ENCODE results near the gene GDPD2.
A peak's percentile ranks its signal among the peaks of the same experiment; 100 is the strongest.

The GDPD2 gene

DNA sequence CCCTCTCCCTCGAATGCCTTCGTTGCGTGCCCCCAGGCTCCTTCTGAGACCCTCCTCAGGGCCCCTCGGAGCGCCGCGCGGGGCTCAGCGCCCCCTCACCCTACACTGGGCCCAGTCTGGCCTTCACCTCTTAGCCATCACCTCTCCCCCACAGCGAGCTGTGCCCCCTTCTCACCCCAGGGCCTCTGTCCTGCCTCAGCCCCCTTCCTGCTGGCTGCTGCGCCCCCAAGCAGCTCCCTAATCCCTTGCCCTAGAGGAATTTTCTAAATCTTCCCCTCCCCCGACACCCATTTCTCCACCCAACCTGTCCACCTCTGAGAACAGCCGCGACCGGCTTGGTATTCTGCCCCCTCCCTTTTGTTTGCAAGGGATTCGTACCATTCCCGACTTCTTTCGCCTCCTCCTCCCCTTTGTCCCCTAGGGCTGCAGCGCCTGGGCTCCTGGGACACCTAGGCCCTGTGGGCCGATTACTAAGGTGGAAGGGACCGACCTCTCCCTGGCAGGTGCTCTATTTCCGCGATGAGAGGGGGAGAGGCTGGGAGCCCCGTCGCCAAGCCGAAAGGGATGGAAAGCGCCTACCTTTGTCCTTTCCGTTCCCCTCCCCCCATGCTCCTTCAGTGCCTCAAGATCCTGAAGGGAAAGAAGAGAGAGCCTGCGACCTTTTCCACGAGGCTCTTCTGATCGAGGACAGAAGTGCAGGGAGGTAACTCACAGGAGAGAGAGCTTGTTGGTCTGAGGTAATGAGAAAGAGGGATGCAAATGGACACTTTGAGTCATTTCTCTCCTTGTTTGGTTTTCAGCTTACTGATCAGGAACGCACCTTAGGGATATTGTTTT lies 32.5 kb downstream of the GDPD2 start:
- no peaks in the 10 kb centered on the region for H3K9me3 ChIP-seq (ENCODE audit: control extremely low read depth in 1 of 5, control insufficient read depth in 4 of 5, insufficient read depth in 2 of 5, low read depth in 1 of 5, low read length in 4 of 5)
- peak overlapping the region; percentile 54 to 85 (median 57) for H3K4me3 ChIP-seq (ENCODE audit: control insufficient read depth in 1 of 7, extremely low read depth in 1 of 7, insufficient read depth in 4 of 7, low read depth in 2 of 7, low read length in 6 of 7)
- 26% methylated on average over 26 of the region's 32 CpGs for whole genome bisulfite sequencing (ENCODE audit: insufficient coverage)
- ChIA-PET POLR2A (no interaction called here), CTCF (interaction anchor here (1.2 to 3.0 kb wide), 4 partner anchors 20 to 98 kb away, joined by 3 to 9 read pairs (median 6); no protein-coding TSS in a partner anchor)
- peaks cover 7 to 26% (median 15%) of the 10 kb centered on the region in 4 experiments for H3K4me1 ChIP-seq (ENCODE audit: control extremely low read depth in 1 of 4, control insufficient read depth in 4 of 4, insufficient read depth in 4 of 4, low read length in 3 of 4)
- H3K27me3 ChIP-seq (replicated peaks in 2 of 5; ENCODE audit: control insufficient read depth in 4 of 5, insufficient read depth in 5 of 5, low read length in 4 of 5) = peaks cover 0 to 3% (median 0%) of the 10 kb centered on the region in 5 experiments
- peak overlapping the region in 1 of 2 experiments; percentile 5 for H3K27ac ChIP-seq (ENCODE audit: insufficient read depth in 1 of 2, low read depth in 1 of 2, low read length in 2 of 2, poor library complexity in 1 of 2, severe bottlenecking in 2 of 2)
- H3K36me3 ChIP-seq (ENCODE audit: control insufficient read depth in 4 of 4, insufficient read depth in 4 of 4, low read length in 3 of 4) = peaks cover 0 to 3% (median under 1%) of the 10 kb centered on the region in 4 experiments
- no peak for DNase-seq

DNA sequence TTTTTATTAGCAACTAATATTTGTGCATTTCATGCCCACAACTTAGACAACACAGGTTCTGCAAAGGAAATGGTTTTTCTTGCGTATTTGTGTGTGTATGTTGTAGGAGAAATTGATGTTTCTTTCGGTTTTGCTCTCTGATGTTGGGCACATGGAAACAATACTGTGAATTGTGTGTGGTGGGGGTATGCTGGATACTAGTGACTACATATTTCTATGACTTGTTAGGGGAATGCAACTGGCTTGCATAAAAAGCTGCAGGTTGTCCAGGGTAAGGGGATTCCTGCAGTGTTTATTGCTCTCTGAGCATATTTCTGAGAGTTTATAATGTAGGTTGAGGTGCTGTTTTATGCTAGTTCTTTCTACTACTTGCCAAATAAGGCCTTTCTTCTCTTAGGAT lies 33.1 kb downstream of the GDPD2 start:
- CTCF ChIA-PET = interaction anchor here (1.9 to 3.0 kb wide), 2 partner anchors 21 to 97 kb away, joined by 8 to 9 read pairs; no protein-coding TSS in a partner anchor
- WGBS (ENCODE audit: insufficient coverage) = no CpG with 5 or more reads among the region's 2 CpGs
- Histone ChIP-seq H3K27ac (ENCODE audit: insufficient read depth in 1 of 2, low read depth in 1 of 2, low read length in 2 of 2, poor library complexity in 1 of 2, severe bottlenecking in 2 of 2) (no peak overlapping the region), H3K4me3 (ENCODE audit: control insufficient read depth in 1 of 7, extremely low read depth in 1 of 7, insufficient read depth in 4 of 7, low read depth in 2 of 7, low read length in 6 of 7) (peak overlapping the region in 3 of 7 experiments; percentile 32 to 85 (median 56)), H3K9me3 (ENCODE audit: control extremely low read depth in 1 of 5, control insufficient read depth in 4 of 5, insufficient read depth in 2 of 5, low read depth in 1 of 5, low read length in 4 of 5) (no peaks in the 10 kb centered on the region), H3K4me1 (ENCODE audit: control extremely low read depth in 1 of 4, control insufficient read depth in 4 of 4, insufficient read depth in 4 of 4, low read length in 3 of 4) (peaks cover 7 to 26% (median 15%) of the 10 kb centered on the region in 4 experiments), H3K27me3 (replicated peaks in 2 of 5; ENCODE audit: control insufficient read depth in 4 of 5, insufficient read depth in 5 of 5, low read length in 4 of 5) (peaks cover 0 to 3% (median 0%) of the 10 kb centered on the region in 5 experiments), H3K36me3 (ENCODE audit: control insufficient read depth in 4 of 4, insufficient read depth in 4 of 4, low read length in 3 of 4) (peaks cover 0 to 6% (median 2%) of the 10 kb centered on the region in 4 experiments)
- peak in 2 of 3 donors; percentile 34 to 40 for DNase-seq
- POLR2A ChIA-PET = no interaction called here

DNA sequence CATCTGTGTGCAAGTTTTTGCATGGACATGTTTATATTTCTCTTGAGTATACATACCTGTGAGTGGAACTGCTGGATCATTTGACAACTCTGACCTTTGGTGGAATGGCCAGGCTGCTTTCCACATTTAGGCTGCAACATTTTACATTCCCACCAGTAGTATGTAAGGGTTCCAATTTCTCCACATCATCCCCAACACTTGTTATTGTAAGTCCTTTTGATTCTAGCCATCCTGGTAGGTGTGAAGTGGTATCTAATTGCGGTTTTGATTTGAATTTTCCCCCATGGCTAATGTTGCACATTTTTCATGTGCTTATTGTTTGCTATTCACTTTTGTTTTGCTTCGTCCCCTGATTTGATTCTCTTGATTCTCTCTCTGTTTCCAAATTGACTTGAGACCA lies 37.9 kb downstream of the GDPD2 start:
- no peak overlapping the region for H3K4me3 ChIP-seq (ENCODE audit: control insufficient read depth in 1 of 7, extremely low read depth in 1 of 7, insufficient read depth in 4 of 7, low read depth in 2 of 7, low read length in 6 of 7)
- WGBS (ENCODE audit: insufficient coverage) = 55% methylated on average over 1 of the region's 2 CpGs

DNA sequence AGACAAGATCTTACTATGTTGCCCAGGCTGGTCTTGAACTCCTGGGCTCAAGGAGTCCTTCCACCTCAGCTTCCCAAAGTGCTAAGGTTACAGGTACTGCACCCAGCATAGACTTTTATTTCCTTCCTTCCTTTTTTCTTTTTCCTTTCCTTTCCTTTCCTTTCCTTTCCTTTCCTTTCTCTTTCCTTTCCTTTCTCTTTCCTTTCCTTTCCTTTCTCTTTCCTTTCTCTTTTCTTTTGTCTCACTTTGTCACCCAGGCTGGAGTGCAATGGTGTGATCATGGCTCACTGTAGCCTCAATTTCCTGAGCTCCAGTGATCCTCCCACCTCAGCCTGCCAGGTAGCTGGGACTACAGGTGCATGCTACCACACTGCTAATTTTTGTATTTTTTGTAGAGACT lies 40.9 kb downstream of the GDPD2 start:
- Histone ChIP-seq H3K36me3 (ENCODE audit: control insufficient read depth in 4 of 4, insufficient read depth in 4 of 4, low read length in 3 of 4) (peaks cover 0 to 6% (median 2%) of the 10 kb centered on the region in 4 experiments), H3K9me3 (ENCODE audit: control extremely low read depth in 1 of 5, control insufficient read depth in 4 of 5, insufficient read depth in 2 of 5, low read depth in 1 of 5, low read length in 4 of 5) (no peaks in the 10 kb centered on the region), H3K27me3 (replicated peaks in 2 of 5; ENCODE audit: control insufficient read depth in 4 of 5, insufficient read depth in 5 of 5, low read length in 4 of 5) (no peaks in the 10 kb centered on the region), H3K4me1 (ENCODE audit: control extremely low read depth in 1 of 4, control insufficient read depth in 4 of 4, insufficient read depth in 4 of 4, low read length in 3 of 4) (no peaks in the 10 kb centered on the region), H3K27ac (ENCODE audit: insufficient read depth in 1 of 2, low read depth in 1 of 2, low read length in 2 of 2, poor library complexity in 1 of 2, severe bottlenecking in 2 of 2) (no peak overlapping the region), H3K4me3 (ENCODE audit: control insufficient read depth in 1 of 7, extremely low read depth in 1 of 7, insufficient read depth in 4 of 7, low read depth in 2 of 7, low read length in 6 of 7) (no peak overlapping the region)
- POLR2A ChIA-PET = no interaction called here
- DNase-seq = no peak
- CTCF ChIA-PET = no interaction called here

More for the DNA sequence above, 37.9 kb downstream of the GDPD2 start:
- ChIA-PET CTCF (interaction anchor here (0.7 kb wide), 1 partner anchor 20 kb away, joined by 3 read pairs; no protein-coding TSS in a partner anchor), POLR2A (no interaction called here)
- Histone ChIP-seq H3K27me3 (replicated peaks in 2 of 5; ENCODE audit: control insufficient read depth in 4 of 5, insufficient read depth in 5 of 5, low read length in 4 of 5) (no peaks in the 10 kb centered on the region), H3K27ac (ENCODE audit: insufficient read depth in 1 of 2, low read depth in 1 of 2, low read length in 2 of 2, poor library complexity in 1 of 2, severe bottlenecking in 2 of 2) (no peak overlapping the region), H3K36me3 (ENCODE audit: control insufficient read depth in 4 of 4, insufficient read depth in 4 of 4, low read length in 3 of 4) (peaks cover 0 to 6% (median 2%) of the 10 kb centered on the region in 4 experiments), H3K9me3 (ENCODE audit: control extremely low read depth in 1 of 5, control insufficient read depth in 4 of 5, insufficient read depth in 2 of 5, low read depth in 1 of 5, low read length in 4 of 5) (no peaks in the 10 kb centered on the region), H3K4me1 (ENCODE audit: control extremely low read depth in 1 of 4, control insufficient read depth in 4 of 4, insufficient read depth in 4 of 4, low read length in 3 of 4) (peaks cover 0 to 9% (median 4%) of the 10 kb centered on the region in 4 experiments)
- DNase-seq = no peak

GRCh38 chrX:70466968-70467367 lies 43.9 kb downstream of the GDPD2 start:
- Histone ChIP-seq H3K4me1 (ENCODE audit: control extremely low read depth in 1 of 4, control insufficient read depth in 4 of 4, insufficient read depth in 4 of 4, low read length in 3 of 4) (peaks cover 0 to 11% (median 1%) of the 10 kb centered on the region in 4 experiments), H3K27me3 (replicated peaks in 2 of 5; ENCODE audit: control insufficient read depth in 4 of 5, insufficient read depth in 5 of 5, low read length in 4 of 5) (no peaks in the 10 kb centered on the region), H3K9me3 (ENCODE audit: control extremely low read depth in 1 of 5, control insufficient read depth in 4 of 5, insufficient read depth in 2 of 5, low read depth in 1 of 5, low read length in 4 of 5) (no peaks in the 10 kb centered on the region), H3K27ac (ENCODE audit: insufficient read depth in 1 of 2, low read depth in 1 of 2, low read length in 2 of 2, poor library complexity in 1 of 2, severe bottlenecking in 2 of 2) (no peak overlapping the region), H3K4me3 (ENCODE audit: control insufficient read depth in 1 of 7, extremely low read depth in 1 of 7, insufficient read depth in 4 of 7, low read depth in 2 of 7, low read length in 6 of 7) (no peak overlapping the region), H3K36me3 (ENCODE audit: control insufficient read depth in 4 of 4, insufficient read depth in 4 of 4, low read length in 3 of 4) (no peaks in the 10 kb centered on the region)
- ChIA-PET POLR2A (no interaction called here), CTCF (no interaction called here)
- no peak for DNase-seq

DNA sequence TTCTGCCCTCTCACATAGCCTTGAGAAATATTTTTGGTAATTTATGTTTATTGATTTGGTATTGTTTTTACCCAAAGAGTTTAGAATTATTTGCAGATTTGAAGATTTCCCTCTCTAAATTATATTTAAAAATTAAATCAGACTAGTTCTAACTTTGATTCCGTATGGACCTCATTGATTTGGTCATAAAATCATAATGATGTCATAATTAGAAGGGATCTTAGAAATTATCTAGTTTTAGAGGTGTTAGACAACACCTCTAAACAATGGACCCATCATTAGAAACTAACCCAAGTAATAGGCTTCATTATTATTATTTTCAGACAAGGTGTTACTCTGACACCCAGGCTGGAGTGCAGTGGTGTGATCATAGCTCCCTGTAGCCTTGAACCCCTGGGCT lies 45.6 kb downstream of the GDPD2 start:
- H3K9me3 ChIP-seq (ENCODE audit: control extremely low read depth in 1 of 5, control insufficient read depth in 4 of 5, insufficient read depth in 2 of 5, low read depth in 1 of 5, low read length in 4 of 5) = no peaks in the 10 kb centered on the region
- no peaks in the 10 kb centered on the region for H3K36me3 ChIP-seq (ENCODE audit: control insufficient read depth in 4 of 4, insufficient read depth in 4 of 4, low read length in 3 of 4)
- WGBS (ENCODE audit: insufficient coverage) = no CpG with 5 or more reads among the region's 1 CpG
- H3K4me3 ChIP-seq (ENCODE audit: control insufficient read depth in 1 of 7, extremely low read depth in 1 of 7, insufficient read depth in 4 of 7, low read depth in 2 of 7, low read length in 6 of 7) = no peak overlapping the region
- no peak for DNase-seq
- H3K27ac ChIP-seq (ENCODE audit: insufficient read depth in 1 of 2, low read depth in 1 of 2, low read length in 2 of 2, poor library complexity in 1 of 2, severe bottlenecking in 2 of 2) = no peak overlapping the region
- CTCF ChIA-PET = no interaction called here
- peaks cover 0 to 11% (median 1%) of the 10 kb centered on the region in 4 experiments for H3K4me1 ChIP-seq (ENCODE audit: control extremely low read depth in 1 of 4, control insufficient read depth in 4 of 4, insufficient read depth in 4 of 4, low read length in 3 of 4)
- H3K27me3 ChIP-seq (replicated peaks in 2 of 5; ENCODE audit: control insufficient read depth in 4 of 5, insufficient read depth in 5 of 5, low read length in 4 of 5) = no peaks in the 10 kb centered on the region
- POLR2A ChIA-PET = no interaction called here

- H3K27me3 ChIP-seq (replicated peaks in 2 of 5; ENCODE audit: control insufficient read depth in 4 of 5, insufficient read depth in 5 of 5, low read length in 4 of 5) = no peaks in the 10 kb centered on the region
- H3K4me1 ChIP-seq (ENCODE audit: control extremely low read depth in 1 of 4, control insufficient read depth in 4 of 4, insufficient read depth in 4 of 4, low read length in 3 of 4) = peaks cover 0 to 12% (median 1%) of the 10 kb centered on the region in 4 experiments
- ChIA-PET POLR2A (no interaction called here), CTCF (no interaction called here)
- H3K36me3 ChIP-seq (ENCODE audit: control insufficient read depth in 4 of 4, insufficient read depth in 4 of 4, low read length in 3 of 4) = no peaks in the 10 kb centered on the region
- DNase-seq = peak in 2 of 3 donors; percentile 78 to 80
- no peaks in the 10 kb centered on the region for H3K9me3 ChIP-seq (ENCODE audit: control extremely low read depth in 1 of 5, control insufficient read depth in 4 of 5, insufficient read depth in 2 of 5, low read depth in 1 of 5, low read length in 4 of 5)
- no peak overlapping the region for H3K27ac ChIP-seq (ENCODE audit: insufficient read depth in 1 of 2, low read depth in 1 of 2, low read length in 2 of 2, poor library complexity in 1 of 2, severe bottlenecking in 2 of 2)
- 69% methylated on average over 2 of the region's 3 CpGs for WGBS (ENCODE audit: insufficient coverage)
- H3K4me3 ChIP-seq (ENCODE audit: control insufficient read depth in 1 of 7, extremely low read depth in 1 of 7, insufficient read depth in 4 of 7, low read depth in 2 of 7, low read length in 6 of 7) = peak overlapping the region in 1 of 7 experiments; percentile 7
Observed at GRCh38 chrX:70470850-70471289, 47.8 kb downstream of the GDPD2 start.
